SK-N-SH (cell line): ENCODE data around the gene ZNF829. TPM values are rescaled to one million over a fixed set of nuclear protein-coding genes. Genes with fewer than 3 reads are reported as not detected.
A peak's percentile ranks its signal among the peaks of the same experiment; 100 is the strongest.

Experiments
- CTCF ChIA-PET: fragments of 300-600, 350-600 bp; formaldehyde crosslinking; extraction: SDS; loops from one replicate; lab custom pipeline; 2021; lab: Yijun Ruan, JAX
- POLR2A ChIA-PET: fragments of 350-600 bp; sonication (Branson Sonifier 250); formaldehyde crosslinking; extraction: SDS; loops from one replicate; lab custom pipeline; 2020; ENCODE audit warnings: antibody characterized with exemption, inconsistent platforms; lab: Yijun Ruan, JAX
- DNase-seq: peaks from one replicate; pipeline ENCODE4 v3.0.0; 2012
- H2AFZ ChIP-seq: fragments of 200-600 bp; sonication (generic); 2 replicates; pipeline ENCODE4 v1.8.1; 2016; ENCODE audit warnings: antibody characterized with exemption, mild to moderate bottlenecking, low read depth
- H3F3A ChIP-seq: fragments of 200-600 bp; sonication (generic); replicated peaks from 2 replicates; pipeline ENCODE3; 2016; ENCODE audit warnings: antibody characterized with exemption, mild to moderate bottlenecking; ENCODE audit not compliant: insufficient read depth
- H3K27ac ChIP-seq, 2 experiments: fragments of 200-500 bp in 1 of 2; fragments of 200-600 bp in 1 of 2; sonication (Bioruptor generic) in 1 of 2; sonication (generic), shearing (Covaris generic) in 1 of 2; 2 replicates each; pipeline versions ENCODE4 v1.5.1 to v1.6.1; 2014 to 2016; ENCODE audit warnings: low read depth in 2 of 2, inconsistent platforms in 1 of 2, low read length in 1 of 2, mild to moderate bottlenecking in 1 of 2, mixed read lengths in 1 of 2
- H3K27me3 ChIP-seq: fragments of 200-600 bp; sonication (generic), shearing (Covaris generic); 2 replicates; pipeline ENCODE4 v1.6.1; 2016; ENCODE audit warnings: mixed run types; ENCODE audit not compliant: insufficient read depth
- H3K36me3 ChIP-seq, 2 experiments: fragments of 200-500 bp in 1 of 2; fragments of 200-600 bp in 1 of 2; sonication (Bioruptor generic) in 1 of 2; sonication (generic) in 1 of 2; replicated peaks in 1 of 2; 2 replicates each; pipeline versions ENCODE3 to v1.5.1; 2014 to 2016; ENCODE audit warnings: low read length in 1 of 2, mild to moderate bottlenecking in 1 of 2; ENCODE audit not compliant: insufficient read depth in 2 of 2, control insufficient read depth in 1 of 2
- H3K4me1 ChIP-seq, 2 experiments: fragments of 200-500 bp in 1 of 2; fragments of 200-600 bp in 1 of 2; sonication (Bioruptor generic) in 1 of 2; sonication (generic), shearing (Covaris generic) in 1 of 2; 2 replicates each; pipeline versions ENCODE4 v1.5.1 to v1.6.1; 2014 to 2016; ENCODE audit warnings: low read depth in 1 of 2, low read length in 1 of 2, mixed run types in 1 of 2; ENCODE audit not compliant: insufficient read depth in 2 of 2, control insufficient read depth in 1 of 2
- H3K4me2 ChIP-seq: fragments of 200-600 bp; sonication (generic), shearing (Covaris generic); 2 replicates; pipeline ENCODE4 v1.6.1; 2017; ENCODE audit warnings: mixed run types
- H3K4me3 ChIP-seq, 2 experiments: fragments of 200-500 bp in 1 of 2; fragments of 200-600 bp in 1 of 2; sonication (Bioruptor generic) in 1 of 2; sonication (generic), shearing (Covaris generic) in 1 of 2; 2 replicates each; pipeline versions ENCODE4 v1.5.1 to v1.8.1; 2014 to 2016; ENCODE audit warnings: low read depth in 2 of 2, inconsistent platforms in 1 of 2, low read length in 1 of 2, mild to moderate bottlenecking in 1 of 2, mixed read lengths in 1 of 2, moderate library complexity in 1 of 2
- H3K79me2 ChIP-seq: fragments of 200-600 bp; sonication (generic); 2 replicates; pipeline ENCODE4 v1.8.1; 2017; ENCODE audit warnings: mild to moderate bottlenecking; ENCODE audit not compliant: insufficient read depth
- H3K9ac ChIP-seq: fragments of 200-600 bp; sonication (generic); 2 replicates; pipeline ENCODE4 v1.6.1; 2017; ENCODE audit warnings: mixed run types
- H3K9me2 ChIP-seq: fragments of 200-600 bp; sonication (generic); 2 replicates; pipeline ENCODE4 v1.6.1; 2017; ENCODE audit warnings: mixed run types
- H3K9me3 ChIP-seq: fragments of 200-600 bp; sonication (generic); 2 replicates; pipeline ENCODE4 v1.6.1; 2017; ENCODE audit warnings: mixed run types, mild to moderate bottlenecking, moderate library complexity
- H4K20me1 ChIP-seq: fragments of 200-600 bp; sonication (generic); 2 replicates; pipeline ENCODE4 v1.6.1; 2017; ENCODE audit warnings: mild to moderate bottlenecking, mixed run types; ENCODE audit not compliant: insufficient read depth
- EP300 ChIP-seq, 2 experiments: IDR thresholded peaks; 2 replicates each; pipeline versions ENCODE4 v1.4.0 to v1.6.1; 2012; ENCODE audit warnings: borderline replicate concordance in 1 of 2, low read depth in 1 of 2, low read length in 1 of 2
- FOXM1 ChIP-seq: IDR thresholded peaks from 2 replicates; pipeline ENCODE4 v1.4.0; 2012; ENCODE audit warnings: low read depth, mild to moderate bottlenecking
- MEF2A ChIP-seq: IDR thresholded peaks from 2 replicates; pipeline ENCODE4 v1.4.0; 2012; ENCODE audit warnings: low read depth, borderline replicate concordance
- NRF1 ChIP-seq: IDR thresholded peaks from 2 replicates; pipeline ENCODE4 v1.6.1; 2012; ENCODE audit warnings: low read depth, mild to moderate bottlenecking, low read length
- SIN3A ChIP-seq: IDR thresholded peaks from 2 replicates; pipeline ENCODE4 v1.6.1; 2012; ENCODE audit warnings: low read depth, mild to moderate bottlenecking, low read length, moderate library complexity, borderline replicate concordance
- SMC3 ChIP-seq: IDR thresholded peaks from 2 replicates; pipeline ENCODE4 v1.6.1; 2012; ENCODE audit warnings: low read depth, low read length, improper control_type of control experiment
- WGBS: methylation state at CpG from one replicate; pipeline ENCODE4 v1.1.6; 2017; ENCODE audit warnings: low lambda C conversion rate; 5-methylcytosine and 5-hydroxymethylcytosine counted together
- polyA plus RNA-seq, 3 experiments: library from polyadenylated mRNA; depleted of rRNA; stranded (reverse); fragments of >200 nt; gene quantifications; 2 replicates each; pipeline ENCODE4 v1.2.3, GENCODE V29; 2012
- TF ChIP-seq, protein P1 (sequence below): IDR thresholded peaks from 2 replicates; pipeline ENCODE4; 2012
- TF ChIP-seq, protein P2 (sequence below): IDR thresholded peaks from 2 replicates; pipeline ENCODE4 v1.4.0; 2012; ENCODE audit warnings: low read depth, borderline replicate concordance
- TF ChIP-seq, protein P3 (sequence below): IDR thresholded peaks from 2 replicates; pipeline ENCODE4 v1.4.0; 2012; ENCODE audit warnings: low read depth
- TF ChIP-seq, protein P4 (sequence below): fragments of 150-350 bp; IDR thresholded peaks from 2 replicates; pipeline ENCODE4 v1.6.1; 2017; ENCODE audit warnings: antibody characterized with exemption, low read length, low read depth, borderline replicate concordance

ZNF829 gene
- polyA plus RNA-seq, 1 of the 3 experiments (the other 2 are of a cell fraction), result 0.72 TPM

DNA sequence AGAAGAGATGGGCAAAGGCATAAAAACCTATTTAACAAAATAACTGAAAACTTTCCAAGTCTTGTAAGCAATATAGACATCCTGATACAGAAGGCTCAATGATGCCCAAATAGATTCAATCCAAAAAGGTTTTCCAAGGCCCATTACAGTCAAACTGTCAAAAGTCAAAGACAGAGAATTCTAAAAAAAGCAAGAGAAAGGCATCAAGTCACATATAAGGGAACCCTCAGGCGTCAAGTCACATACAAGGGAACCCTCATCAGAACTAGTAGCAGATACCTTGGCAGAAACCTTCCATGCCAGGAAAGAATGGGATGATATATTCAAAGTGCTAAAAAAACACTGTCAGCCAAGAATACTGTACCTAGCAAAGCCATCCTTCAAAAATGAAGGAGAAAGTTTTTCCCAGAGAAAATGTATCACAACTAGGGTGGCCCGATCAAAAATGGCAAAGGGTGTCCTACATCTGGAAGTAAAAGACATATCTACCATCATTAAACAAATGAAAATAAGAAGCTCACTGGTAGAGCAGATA lies 21.2 kb downstream of the ZNF829 start:
- H3K9me2 ChIP-seq, result no peaks in the 10 kb centered on the region
- 0 out of 2 replicates have a peak, but pooled peaks cover 5% of the 10 kb centered on the region for H3K79me2 ChIP-seq
- no peak overlapping the region for H3K4me2 ChIP-seq
- ChIA-PET POLR2A (no interaction called here), CTCF (no interaction called here)
- no peak for TF ChIP-seq NRF1
- no peak for TF ChIP-seq EP300 (IDR thresholded peaks at IDR 0.05; ENCODE audit: borderline replicate concordance in 1 of 2, low read depth in 1 of 2, low read length in 1 of 2)
- no peak for TF ChIP-seq MEF2A
- TF ChIP-seq SMC3, result no peak
- TF ChIP-seq, protein P1, sequence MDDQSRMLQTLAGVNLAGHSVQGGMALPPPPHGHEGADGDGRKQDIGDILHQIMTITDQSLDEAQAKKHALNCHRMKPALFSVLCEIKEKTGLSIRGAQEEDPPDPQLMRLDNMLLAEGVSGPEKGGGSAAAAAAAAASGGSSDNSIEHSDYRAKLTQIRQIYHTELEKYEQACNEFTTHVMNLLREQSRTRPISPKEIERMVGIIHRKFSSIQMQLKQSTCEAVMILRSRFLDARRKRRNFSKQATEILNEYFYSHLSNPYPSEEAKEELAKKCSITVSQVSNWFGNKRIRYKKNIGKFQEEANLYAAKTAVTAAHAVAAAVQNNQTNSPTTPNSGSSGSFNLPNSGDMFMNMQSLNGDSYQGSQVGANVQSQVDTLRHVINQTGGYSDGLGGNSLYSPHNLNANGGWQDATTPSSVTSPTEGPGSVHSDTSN, result no peak
- TF ChIP-seq, protein P2, sequence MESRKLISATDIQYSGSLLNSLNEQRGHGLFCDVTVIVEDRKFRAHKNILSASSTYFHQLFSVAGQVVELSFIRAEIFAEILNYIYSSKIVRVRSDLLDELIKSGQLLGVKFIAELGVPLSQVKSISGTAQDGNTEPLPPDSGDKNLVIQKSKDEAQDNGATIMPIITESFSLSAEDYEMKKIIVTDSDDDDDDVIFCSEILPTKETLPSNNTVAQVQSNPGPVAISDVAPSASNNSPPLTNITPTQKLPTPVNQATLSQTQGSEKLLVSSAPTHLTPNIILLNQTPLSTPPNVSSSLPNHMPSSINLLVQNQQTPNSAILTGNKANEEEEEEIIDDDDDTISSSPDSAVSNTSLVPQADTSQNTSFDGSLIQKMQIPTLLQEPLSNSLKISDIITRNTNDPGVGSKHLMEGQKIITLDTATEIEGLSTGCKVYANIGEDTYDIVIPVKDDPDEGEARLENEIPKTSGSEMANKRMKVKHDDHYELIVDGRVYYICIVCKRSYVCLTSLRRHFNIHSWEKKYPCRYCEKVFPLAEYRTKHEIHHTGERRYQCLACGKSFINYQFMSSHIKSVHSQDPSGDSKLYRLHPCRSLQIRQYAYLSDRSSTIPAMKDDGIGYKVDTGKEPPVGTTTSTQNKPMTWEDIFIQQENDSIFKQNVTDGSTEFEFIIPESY, result no peak
- no peaks in the 10 kb centered on the region for H3F3A ChIP-seq
- peaks cover 71% of the 10 kb centered on the region for H3K9me3 ChIP-seq
- H3K27me3 ChIP-seq, result no peaks in the 10 kb centered on the region
- peaks cover 51 to 96% of the 10 kb centered on the region in 2 experiments for H3K36me3 ChIP-seq
- no peaks in the 10 kb centered on the region for H3K4me1 ChIP-seq
- H2AFZ ChIP-seq, result no peak overlapping the region
- DNase-seq, result no peak
- H3K27ac ChIP-seq, result no peak overlapping the region
- no peaks in the 10 kb centered on the region for H4K20me1 ChIP-seq
- no peak overlapping the region for H3K9ac ChIP-seq
- WGBS, result 80% methylated on average over 2 of the region's 2 CpGs
- H3K4me3 ChIP-seq, result no peak overlapping the region; a peak in 1 of 4 replicates

DNA sequence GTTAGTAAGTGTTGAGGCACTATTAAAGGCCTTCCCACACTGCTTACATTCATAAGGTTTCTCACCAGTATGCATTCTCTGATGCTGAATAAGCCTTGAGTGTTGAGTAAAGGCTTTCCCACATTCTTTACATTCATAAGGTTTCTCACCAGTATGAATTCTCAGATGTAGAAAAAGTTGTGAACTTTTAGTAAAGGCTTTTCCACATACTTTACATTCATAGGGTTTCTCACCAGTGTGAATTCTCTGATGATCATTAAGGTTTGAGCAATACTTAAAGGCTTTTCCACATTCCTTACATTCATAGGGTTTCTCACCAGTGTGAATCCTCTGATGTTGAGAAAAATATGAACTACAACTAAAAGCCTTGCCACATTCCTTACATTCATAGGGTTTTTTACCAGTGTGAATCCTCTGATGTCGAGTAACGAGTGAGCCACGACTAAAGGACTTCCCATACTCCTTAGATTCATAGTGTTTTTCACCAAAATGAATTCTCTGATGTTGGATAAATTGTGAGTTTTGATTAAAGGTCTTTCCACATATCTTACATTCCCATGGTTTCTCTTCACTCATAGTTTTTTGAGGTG lies 24.2 kb downstream of the ZNF829 start:
- Histone ChIP-seq H3K9me2 (no peaks in the 10 kb centered on the region), H3K4me3 (peak overlapping the region in 1 of 2 experiments; percentile 19; a peak in 1 of 4 replicates), H3K4me1 (no peaks in the 10 kb centered on the region), H3K9me3 (peaks cover 67% of the 10 kb centered on the region), H4K20me1 (no peaks in the 10 kb centered on the region), H3K27me3 (no peaks in the 10 kb centered on the region), H3K9ac (no peak overlapping the region), H2AFZ (no peak overlapping the region), H3K79me2 (no peaks in the 10 kb centered on the region), H3K27ac (no peak overlapping the region), H3K36me3 (peaks cover 50 to 75% of the 10 kb centered on the region in 2 experiments), H3K4me2 (no peak overlapping the region), H3F3A (no peaks in the 10 kb centered on the region)
- TF ChIP-seq SIN3A (no peak), FOXM1 (no peak)
- TF ChIP-seq, protein P3, sequence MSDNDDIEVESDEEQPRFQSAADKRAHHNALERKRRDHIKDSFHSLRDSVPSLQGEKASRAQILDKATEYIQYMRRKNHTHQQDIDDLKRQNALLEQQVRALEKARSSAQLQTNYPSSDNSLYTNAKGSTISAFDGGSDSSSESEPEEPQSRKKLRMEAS, result no peak
- TF ChIP-seq, protein P4, sequence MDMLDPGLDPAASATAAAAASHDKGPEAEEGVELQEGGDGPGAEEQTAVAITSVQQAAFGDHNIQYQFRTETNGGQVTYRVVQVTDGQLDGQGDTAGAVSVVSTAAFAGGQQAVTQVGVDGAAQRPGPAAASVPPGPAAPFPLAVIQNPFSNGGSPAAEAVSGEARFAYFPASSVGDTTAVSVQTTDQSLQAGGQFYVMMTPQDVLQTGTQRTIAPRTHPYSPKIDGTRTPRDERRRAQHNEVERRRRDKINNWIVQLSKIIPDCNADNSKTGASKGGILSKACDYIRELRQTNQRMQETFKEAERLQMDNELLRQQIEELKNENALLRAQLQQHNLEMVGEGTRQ, result no peak
- ChIA-PET CTCF (no interaction called here), POLR2A (no interaction called here)
- 76% methylated on average over 3 of the region's 3 CpGs for WGBS
- no peak for DNase-seq
